ENCODE results near the gene UVRAG.

- TF ChIP-seq POLR2A (IDR thresholded peaks at IDR 0.05) (no peak), CTCF (IDR thresholded peaks at IDR 0.05) (no peak)
These were observed 364.1 kb downstream of the UVRAG start for GRCh38 chr11:76179147-76179546.

Data from lower leg skin (tissue), 3 donors.